BJ (cell line): ENCODE measurements around the gene ECT2L. TPM values are rescaled to one million over a fixed set of nuclear protein-coding genes. Genes with fewer than 3 reads are reported as not detected.

ENCODE experiments used
- CTCF ChIA-PET: fragments of 350-600 bp; formaldehyde crosslinking; extraction: SDS; loops from one replicate; lab custom pipeline; 2021; ENCODE audit warnings: antibody characterized with exemption, inconsistent platforms; lab: Yijun Ruan, JAX
- POLR2A ChIA-PET: fragments of 300-600 bp; sonication (Branson Sonifier 250); formaldehyde crosslinking; extraction: SDS; loops from one replicate; lab custom pipeline; 2021; ENCODE audit warnings: antibody characterized with exemption; lab: Charles Lee
- DNase-seq: peaks from one replicate; pipeline ENCODE4 v3.0.0-alpha.2; 2011; ENCODE audit warnings: low read depth
- H3K27me3 ChIP-seq: 2 replicates; pipeline ENCODE4 v1.6.0; 2011; ENCODE audit warnings: low read length; ENCODE audit not compliant: control insufficient read depth, insufficient read depth
- H3K36me3 ChIP-seq: 2 replicates; pipeline ENCODE4 v1.5.1; 2011; ENCODE audit warnings: low read length; ENCODE audit not compliant: control insufficient read depth, insufficient read depth
- H3K4me3 ChIP-seq: 2 replicates; pipeline ENCODE4 v1.5.1; 2011; ENCODE audit warnings: low read depth, mild to moderate bottlenecking, control low read depth, low read length
- polyA plus RNA-seq: library from polyadenylated mRNA; depleted of rRNA; stranded (reverse); fragments of >200 nt; gene quantifications from 2 replicates; pipeline ENCODE4 v1.2.3, GENCODE V29; 2011
- TF ChIP-seq, protein P1 (sequence below): IDR thresholded peaks from 2 replicates; pipeline ENCODE4 v1.5.1; 2011; ENCODE audit warnings: low read depth, mild to moderate bottlenecking, control low read depth, inconsistent platforms, low read length, moderate library complexity; ENCODE audit not compliant: insufficient read depth

Gene ECT2L
- polyA plus RNA-seq, 1 experiment = not detected

DNA sequence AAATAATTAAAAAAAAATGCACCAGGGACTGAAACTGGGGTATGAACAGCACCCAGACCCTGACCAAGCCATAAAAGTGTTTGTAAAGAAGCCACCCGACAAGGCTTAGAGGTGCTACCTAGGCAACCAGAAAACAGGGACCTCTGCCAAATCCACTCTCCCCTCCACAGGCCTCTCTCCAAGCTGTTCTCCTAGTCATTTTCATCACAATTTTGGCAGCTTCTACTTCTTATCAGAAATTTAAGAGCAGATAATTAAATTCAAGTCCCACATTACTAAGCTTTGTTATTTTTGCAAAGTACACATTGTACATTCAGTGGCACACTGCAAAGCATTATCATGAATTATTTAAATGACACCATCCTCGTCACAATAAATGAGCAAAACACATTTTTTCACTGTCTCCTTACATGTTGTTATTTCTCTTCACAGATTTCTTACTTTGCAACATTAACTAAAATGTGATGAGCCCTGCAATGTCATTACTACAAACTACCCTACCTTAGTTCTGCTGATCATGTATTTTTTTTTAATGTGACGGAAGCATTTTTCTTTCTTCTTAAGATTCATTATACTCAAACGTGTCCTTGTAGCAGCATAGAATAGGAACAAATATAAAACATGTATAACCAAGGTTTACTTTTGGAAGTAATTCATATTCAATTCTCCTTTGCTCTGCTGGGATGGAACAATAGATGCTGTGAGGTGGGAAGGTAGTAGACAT, 38.1 kb downstream of the ECT2L start:
- CTCF ChIA-PET = interaction anchor here (0.7 kb wide), 1 partner anchor 29 kb away, joined by 3 read pairs; no protein-coding TSS in a partner anchor
- TF ChIP-seq, protein P1, sequence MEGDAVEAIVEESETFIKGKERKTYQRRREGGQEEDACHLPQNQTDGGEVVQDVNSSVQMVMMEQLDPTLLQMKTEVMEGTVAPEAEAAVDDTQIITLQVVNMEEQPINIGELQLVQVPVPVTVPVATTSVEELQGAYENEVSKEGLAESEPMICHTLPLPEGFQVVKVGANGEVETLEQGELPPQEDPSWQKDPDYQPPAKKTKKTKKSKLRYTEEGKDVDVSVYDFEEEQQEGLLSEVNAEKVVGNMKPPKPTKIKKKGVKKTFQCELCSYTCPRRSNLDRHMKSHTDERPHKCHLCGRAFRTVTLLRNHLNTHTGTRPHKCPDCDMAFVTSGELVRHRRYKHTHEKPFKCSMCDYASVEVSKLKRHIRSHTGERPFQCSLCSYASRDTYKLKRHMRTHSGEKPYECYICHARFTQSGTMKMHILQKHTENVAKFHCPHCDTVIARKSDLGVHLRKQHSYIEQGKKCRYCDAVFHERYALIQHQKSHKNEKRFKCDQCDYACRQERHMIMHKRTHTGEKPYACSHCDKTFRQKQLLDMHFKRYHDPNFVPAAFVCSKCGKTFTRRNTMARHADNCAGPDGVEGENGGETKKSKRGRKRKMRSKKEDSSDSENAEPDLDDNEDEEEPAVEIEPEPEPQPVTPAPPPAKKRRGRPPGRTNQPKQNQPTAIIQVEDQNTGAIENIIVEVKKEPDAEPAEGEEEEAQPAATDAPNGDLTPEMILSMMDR = no peak
- POLR2A ChIA-PET = no interaction called here

DNA sequence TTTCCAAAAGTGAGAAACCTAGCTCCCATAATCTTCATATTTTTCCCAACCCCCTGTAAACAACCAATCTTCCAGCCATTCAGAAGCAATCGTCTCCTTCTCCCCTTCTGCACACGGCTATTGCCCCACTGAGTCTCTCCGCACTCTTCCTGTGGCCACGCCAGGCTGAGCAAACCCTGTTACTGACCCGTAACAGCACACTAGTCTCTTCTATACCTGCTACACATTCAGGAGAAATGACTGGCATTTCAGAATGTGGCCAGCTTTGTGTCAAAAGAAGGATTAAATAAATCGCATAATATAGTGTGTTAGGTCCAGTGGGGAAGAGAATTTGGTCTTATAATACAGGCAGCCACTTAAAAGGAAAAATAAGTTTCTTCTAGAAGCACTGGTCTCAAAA, 41.4 kb downstream of the ECT2L start:
- POLR2A ChIA-PET = no interaction called here
- Histone ChIP-seq H3K36me3 (no peaks in the 10 kb centered on the region), H3K27me3 (no peaks in the 10 kb centered on the region), H3K4me3 (no peak overlapping the region)
- DNase-seq = no peak
- CTCF ChIA-PET = interaction anchor here (0.6 to 0.7 kb wide), 2 partner anchors 21 to 311 kb away, joined by 3 read pairs; no protein-coding TSS in a partner anchor
- TF ChIP-seq, protein P1 = no peak

More for the DNA sequence above, 38.1 kb downstream of the ECT2L start:
- no peaks in the 10 kb centered on the region for H3K36me3 ChIP-seq
- no peaks in the 10 kb centered on the region for H3K27me3 ChIP-seq
- H3K4me3 ChIP-seq = no peak overlapping the region
- no peak for DNase-seq

GRCh38 chr6:138844192-138844591, 48.3 kb downstream of the ECT2L start:
- TF ChIP-seq, protein P1 = no peak
- Histone ChIP-seq H3K4me3 (no peak overlapping the region), H3K36me3 (no peaks in the 10 kb centered on the region), H3K27me3 (no peaks in the 10 kb centered on the region)
- ChIA-PET CTCF (interaction anchor here (1.6 kb wide), 1 partner anchor 37 kb away, joined by 4 read pairs; no protein-coding TSS in a partner anchor), POLR2A (interaction anchor here (0.6 kb wide), 1 partner anchor 16 kb away, joined by 3 read pairs; no protein-coding TSS in a partner anchor)
- DNase-seq = peak; percentile 18

DNA sequence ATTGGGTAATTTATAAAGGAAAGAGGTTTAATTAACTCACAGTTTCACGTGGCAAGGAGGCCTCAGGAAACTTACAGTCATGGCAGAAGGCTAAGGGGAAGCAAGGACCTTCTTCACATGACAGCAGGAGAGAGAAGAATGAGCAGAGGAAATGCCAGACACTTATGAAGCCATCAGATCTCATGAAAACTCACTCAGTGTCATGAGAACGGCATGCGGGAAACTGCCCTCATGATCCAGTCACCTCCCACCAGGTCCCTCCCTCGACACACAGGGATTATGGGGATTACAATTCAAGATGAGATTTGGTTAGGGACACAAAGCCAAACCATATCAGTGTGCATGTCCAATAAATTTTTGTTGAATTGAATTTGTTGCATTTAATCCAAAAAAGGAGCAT, 52.0 kb downstream of the ECT2L start:
- DNase-seq = no peak
- Histone ChIP-seq H3K27me3 (no peaks in the 10 kb centered on the region), H3K4me3 (no peak overlapping the region), H3K36me3 (no peaks in the 10 kb centered on the region)
- CTCF ChIA-PET = no interaction called here
- TF ChIP-seq, protein P1 = no peak
- POLR2A ChIA-PET = no interaction called here

- Histone ChIP-seq H3K36me3 (no peaks in the 10 kb centered on the region), H3K27me3 (0 out of 2 replicates have a peak, but pooled peaks cover 1% of the 10 kb centered on the region), H3K4me3 (no peak overlapping the region)
- CTCF ChIA-PET = no interaction called here
- TF ChIP-seq, protein P1 = no peak
- POLR2A ChIA-PET = no interaction called here
- no peak for DNase-seq
Observed at GRCh38 chr6:138848461-138848860, 52.6 kb downstream of the ECT2L start.
